GM23248 (cell line): Measurements from ENCODE around the gene MANF. TPM values are rescaled to one million over a fixed set of nuclear protein-coding genes. Genes with fewer than 3 reads are reported as not detected.
A peak's percentile ranks its signal among the peaks of the same experiment; 100 is the strongest.
"Not testable (repeated sequence)": the region's sequence is repeated elsewhere in the genome, so short reads cannot be mapped to it uniquely, and the experiment has no call there.

ENCODE experiments used
- DNase-seq: peaks from one replicate; pipeline ENCODE4 v3.0.0-alpha.2; 2015
- H2AFZ ChIP-seq: fragments of 200-600 bp; sonication (generic); 2 replicates; pipeline ENCODE4 v1.6.1; 2016; ENCODE audit warnings: antibody characterized with exemption
- H3F3A ChIP-seq: fragments of 200-600 bp; sonication (generic); 2 replicates; pipeline ENCODE4 v1.6.1; 2016; ENCODE audit warnings: mild to moderate bottlenecking, antibody characterized with exemption, mixed run types; ENCODE audit not compliant: insufficient read depth
- H3K27ac ChIP-seq: fragments of 200-600 bp; sonication (generic); 2 replicates; pipeline ENCODE4 v1.5.1; 2016; ENCODE audit warnings: mild to moderate bottlenecking
- H3K27me3 ChIP-seq: fragments of 200-600 bp; sonication (generic); replicated peaks from 2 replicates; pipeline ENCODE4 v1.6.1; 2016; ENCODE audit warnings: mild to moderate bottlenecking; ENCODE audit not compliant: insufficient read depth
- H3K36me3 ChIP-seq: fragments of 200-600 bp; sonication (generic); 2 replicates; pipeline ENCODE4 v1.6.1; 2016; ENCODE audit warnings: low read depth, mild to moderate bottlenecking
- H3K4me1 ChIP-seq: fragments of 200-600 bp; sonication (generic); 2 replicates; pipeline ENCODE4 v1.6.1; 2016; ENCODE audit warnings: mild to moderate bottlenecking; ENCODE audit not compliant: insufficient read depth
- H3K4me2 ChIP-seq: fragments of 200-600 bp; sonication (generic); one replicate; pipeline ENCODE4 v1.6.1; 2016; ENCODE audit warnings: mild to moderate bottlenecking; ENCODE audit not compliant: unreplicated experiment
- H3K4me3 ChIP-seq: fragments of 200-600 bp; sonication (generic); 2 replicates; pipeline ENCODE4 v1.5.1; 2016; ENCODE audit warnings: mild to moderate bottlenecking
- H3K79me2 ChIP-seq: fragments of 200-600 bp; sonication (generic); 2 replicates; pipeline ENCODE4 v1.6.1; 2016; ENCODE audit warnings: mild to moderate bottlenecking; ENCODE audit not compliant: insufficient read depth
- H3K9ac ChIP-seq: fragments of 200-600 bp; sonication (generic); 2 replicates; pipeline ENCODE4 v1.6.1; 2016; ENCODE audit warnings: mild to moderate bottlenecking
- H3K9me2 ChIP-seq: fragments of 200-600 bp; sonication (generic); 2 replicates; pipeline ENCODE4 v1.6.1; 2016; ENCODE audit warnings: mixed run types, mild to moderate bottlenecking, moderate library complexity; ENCODE audit not compliant: insufficient read depth
- H3K9me3 ChIP-seq: fragments of 200-600 bp; sonication (generic); one replicate; pipeline ENCODE4 v1.6.1; 2017; ENCODE audit warnings: low read depth
- H4K20me1 ChIP-seq: fragments of 200-600 bp; sonication (generic); 2 replicates; pipeline ENCODE4 v1.6.0; 2016; ENCODE audit not compliant: insufficient read depth
- EZH2 ChIP-seq: fragments of 200-600 bp; sonication (generic); IDR thresholded peaks from 2 replicates; pipeline ENCODE4 v1.6.1; 2018; ENCODE audit warnings: antibody characterized with exemption, mild to moderate bottlenecking; ENCODE audit not compliant: insufficient read depth, poor library complexity, severe bottlenecking
- EZH2phosphoT487 ChIP-seq: fragments of 200-600 bp; sonication (generic); IDR thresholded peaks from 2 replicates; pipeline ENCODE4 v1.6.1; 2018; ENCODE audit warnings: antibody characterized with exemption, moderate library complexity, mild to moderate bottlenecking, low read depth; ENCODE audit not compliant: insufficient read depth
- WGBS, 2 experiments: methylation state at CpG; one replicate each; pipeline ENCODE4 v1.1.6; 2015 to 2017; ENCODE audit warnings: low lambda C conversion rate in 2 of 2, low coverage in 1 of 2; ENCODE audit errors: missing lambda C conversion rate in 2 of 2; 5-methylcytosine and 5-hydroxymethylcytosine counted together
- in situ Hi-C: fragments of 300-500 bp; cut with MboI; formaldehyde crosslinking; loops from 2 replicates; pipeline ENCODE4 v1.15.0; 2020
- polyA plus RNA-seq: library from polyadenylated mRNA; unstranded; fragments of >200 nt; fragmentation: Nextera tagmentation; extraction: Ambion mirVana; gene quantifications from 2 replicates; pipeline ENCODE4 v1.2.1, GENCODE V29; 2016
- total RNA-seq: library from RNA; depleted of rRNA; stranded (reverse); fragments of >200 nt; shearing (Covaris generic); gene quantifications from 2 replicates; pipeline ENCODE4 v1.2.3, GENCODE V29; 2014

The MANF gene
- total and polyA plus RNA-seq, 2 experiments from 2014 or later = 31.1 to 61.2 TPM

- no peaks in the 10 kb centered on the region for H3K9me2 ChIP-seq
- no peaks in the 10 kb centered on the region for H4K20me1 ChIP-seq
- H3F3A ChIP-seq = no peaks in the 10 kb centered on the region
- H3K9me3 ChIP-seq = no peaks in the 10 kb centered on the region
- H3K79me2 ChIP-seq = no peaks in the 10 kb centered on the region
- no peak overlapping the region for H3K9ac ChIP-seq
- no peak overlapping the region for H3K4me2 ChIP-seq
- H3K4me1 ChIP-seq = no peaks in the 10 kb centered on the region
- WGBS, 2 experiments = 61 to 64% methylated on average over 6 of the region's 6 CpGs
- no peak overlapping the region for H3K4me3 ChIP-seq
- H3K27me3 ChIP-seq = no peaks in the 10 kb centered on the region
- no peak overlapping the region for H2AFZ ChIP-seq
- no peak for TF ChIP-seq EZH2phosphoT487
- no peak for TF ChIP-seq EZH2
- no peak overlapping the region for H3K27ac ChIP-seq
- H3K36me3 ChIP-seq = no peaks in the 10 kb centered on the region
- in situ Hi-C loops = no loop called here
- no peak for DNase-seq
These were observed 23.3 kb upstream of the MANF start for GRCh38 chr3:51361746-51362145.

GRCh38 chr3:51362476-51362875 lies 22.6 kb upstream of the MANF start:
- H3K9ac ChIP-seq = no peak overlapping the region
- H2AFZ ChIP-seq = no peak overlapping the region
- DNase-seq = no peak
- no peak overlapping the region for H3K4me2 ChIP-seq
- no peaks in the 10 kb centered on the region for H3K4me1 ChIP-seq
- no peaks in the 10 kb centered on the region for H3K36me3 ChIP-seq
- H3K9me3 ChIP-seq = no peaks in the 10 kb centered on the region
- H3K4me3 ChIP-seq = no peak overlapping the region
- H3F3A ChIP-seq = no peaks in the 10 kb centered on the region
- 54% methylated on average over 9 of the region's 9 CpGs for WGBS, 2 experiments
- no peaks in the 10 kb centered on the region for H3K27me3 ChIP-seq
- H3K27ac ChIP-seq = no peak overlapping the region
- in situ Hi-C loops = no loop called here
- H3K79me2 ChIP-seq = no peaks in the 10 kb centered on the region
- TF ChIP-seq EZH2phosphoT487 (no peak), EZH2 (no peak)
- H3K9me2 ChIP-seq = no peaks in the 10 kb centered on the region
- H4K20me1 ChIP-seq = no peaks in the 10 kb centered on the region

- H3K27me3 ChIP-seq, H3F3A ChIP-seq, H3K4me3 ChIP-seq, in situ Hi-C loops, H3K27ac ChIP-seq, H3K36me3 ChIP-seq, H3K9ac ChIP-seq, H4K20me1 ChIP-seq, DNase-seq, H3K9me3 ChIP-seq, H3K4me2 ChIP-seq, H3K9me2 ChIP-seq, H3K79me2 ChIP-seq, H2AFZ ChIP-seq, H3K4me1 ChIP-seq: not testable (repeated sequence)
- WGBS, 2 experiments = 59 to 61% methylated on average over 7 to 8 of the region's 8 CpGs
These were observed 16.8 kb upstream of the MANF start for GRCh38 chr3:51368276-51368675.

GRCh38 chr3:51371943-51372557 lies 13.0 kb upstream of the MANF start:
- Histone ChIP-seq H3K9ac (no peak overlapping the region), H3K27me3 (no peaks in the 10 kb centered on the region), H2AFZ (no peak overlapping the region), H3K9me2 (no peaks in the 10 kb centered on the region), H3K9me3 (no peaks in the 10 kb centered on the region), H3K27ac (no peak overlapping the region), H3K4me3 (no peak overlapping the region), H3K36me3 (no peaks in the 10 kb centered on the region), H3F3A (no peaks in the 10 kb centered on the region), H3K4me2 (no peak overlapping the region), H3K4me1 (no peaks in the 10 kb centered on the region), H3K79me2 (no peaks in the 10 kb centered on the region), H4K20me1 (no peaks in the 10 kb centered on the region)
- DNase-seq = peak; percentile 85
- in situ Hi-C loops = loop anchor here (5.0 to 10.0 kb wide), 2 partner anchors 275 to 747 kb away; no protein-coding TSS in a partner anchor
- 14% methylated on average over 4 of the region's 4 CpGs for WGBS, 2 experiments
- TF ChIP-seq EZH2phosphoT487 (no peak), EZH2 (no peak)
